ENCODE results near the gene B3GALT6. TPM values are rescaled to one million over a fixed set of nuclear protein-coding genes. Genes with fewer than 3 reads are reported as not detected.

B3GALT6 gene
- polyA plus RNA-seq, 3 donors: 1.9 to 8.8 (median 7.2) TPM

DNA sequence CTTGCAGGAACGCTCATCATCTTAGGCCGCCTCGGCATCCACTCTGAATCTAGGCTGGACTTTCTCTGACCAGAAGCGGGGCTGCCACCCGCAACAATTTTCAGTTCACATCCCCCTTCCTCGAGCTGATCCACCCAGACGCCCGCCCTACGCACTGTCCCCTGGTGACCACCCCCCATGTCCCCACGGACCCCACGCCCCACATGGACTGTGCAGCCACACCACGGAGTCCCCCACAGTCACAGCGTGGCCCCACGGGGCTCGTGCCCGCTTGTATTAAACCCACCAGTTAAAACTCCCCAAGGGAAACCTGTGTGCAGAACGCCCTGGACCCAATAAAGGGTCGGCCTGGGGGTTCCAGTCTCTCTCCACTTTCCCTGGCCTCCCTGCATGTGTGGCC, 27.5 kb downstream of the B3GALT6 start:
- H3K4me1 ChIP-seq (ENCODE audit: control insufficient read depth in 1 of 2, insufficient read depth in 2 of 2, low read length in 2 of 2): peaks cover 15 to 18% of the 10 kb centered on the region in 2 donors
- no peak overlapping the region for H3K9ac ChIP-seq (ENCODE audit: insufficient read depth, low read length, poor library complexity, severe bottlenecking)
- intact Hi-C loops (cut with micrococcal nuclease): no loop called here
- no peaks in the 10 kb centered on the region for H3K27me3 ChIP-seq (ENCODE audit: control insufficient read depth in 2 of 2, insufficient read depth in 2 of 2, low read length in 2 of 2)
- peaks cover 14% of the 10 kb centered on the region for H3K79me2 ChIP-seq (ENCODE audit: insufficient read depth, low read length)
- H3K4me1 Mint-ChIP-seq: peaks cover 22% of the 10 kb centered on the region
- 81% methylated on average over 4 of the region's 18 CpGs for WGBS (ENCODE audit: insufficient coverage)
- peaks cover 64 to 91% of the 10 kb centered on the region in 2 donors for H3K36me3 ChIP-seq (replicated peaks in 1 of 2; ENCODE audit: control insufficient read depth in 1 of 2, insufficient read depth in 2 of 2, low read length in 2 of 2)
- H3K27me3 Mint-ChIP-seq (ENCODE audit: low read depth in 3 of 3): peaks cover 0 to 2% (median 0%) of the 10 kb centered on the region in 3 donors
- H3K9me3 ChIP-seq (replicated peaks in 1 of 2; ENCODE audit: control insufficient read depth in 1 of 2, insufficient read depth in 1 of 2, low read length in 2 of 2): no peaks in the 10 kb centered on the region
- H3K27ac Mint-ChIP-seq: peak overlapping the region in 5 of 7 donors; percentile 31 to 85 (median 83)
- peak overlapping the region; percentile 42 to 66 for H3K27ac ChIP-seq (ENCODE audit: low read depth in 1 of 2, low read length in 2 of 2)
- TF ChIP-seq, protein P1, sequence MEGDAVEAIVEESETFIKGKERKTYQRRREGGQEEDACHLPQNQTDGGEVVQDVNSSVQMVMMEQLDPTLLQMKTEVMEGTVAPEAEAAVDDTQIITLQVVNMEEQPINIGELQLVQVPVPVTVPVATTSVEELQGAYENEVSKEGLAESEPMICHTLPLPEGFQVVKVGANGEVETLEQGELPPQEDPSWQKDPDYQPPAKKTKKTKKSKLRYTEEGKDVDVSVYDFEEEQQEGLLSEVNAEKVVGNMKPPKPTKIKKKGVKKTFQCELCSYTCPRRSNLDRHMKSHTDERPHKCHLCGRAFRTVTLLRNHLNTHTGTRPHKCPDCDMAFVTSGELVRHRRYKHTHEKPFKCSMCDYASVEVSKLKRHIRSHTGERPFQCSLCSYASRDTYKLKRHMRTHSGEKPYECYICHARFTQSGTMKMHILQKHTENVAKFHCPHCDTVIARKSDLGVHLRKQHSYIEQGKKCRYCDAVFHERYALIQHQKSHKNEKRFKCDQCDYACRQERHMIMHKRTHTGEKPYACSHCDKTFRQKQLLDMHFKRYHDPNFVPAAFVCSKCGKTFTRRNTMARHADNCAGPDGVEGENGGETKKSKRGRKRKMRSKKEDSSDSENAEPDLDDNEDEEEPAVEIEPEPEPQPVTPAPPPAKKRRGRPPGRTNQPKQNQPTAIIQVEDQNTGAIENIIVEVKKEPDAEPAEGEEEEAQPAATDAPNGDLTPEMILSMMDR (IDR thresholded peaks at IDR 0.05): no peak
- peaks cover 0 to 2% (median 0%) of the 10 kb centered on the region in 7 donors for H3K9me3 Mint-ChIP-seq
- H3K4me3 ChIP-seq (replicated peaks in 1 of 3; ENCODE audit: low read depth in 2 of 3, low read length in 3 of 3): no peak overlapping the region
- H3K36me3 Mint-ChIP-seq: peaks cover 65 to 87% of the 10 kb centered on the region in 2 donors
- DNase-seq: no peak
- no peak overlapping the region for H3K4me3 Mint-ChIP-seq
- peaks cover 92% of the 10 kb centered on the region for H4K20me1 ChIP-seq (ENCODE audit: insufficient read depth, low read length)
- no peak overlapping the region for H2AFZ ChIP-seq (ENCODE audit: insufficient read depth, low read depth, low read length, poor library complexity, severe bottlenecking)
- no peak overlapping the region for H3K4me2 ChIP-seq (replicated peaks; ENCODE audit: extremely low read depth, low read length, poor library complexity, severe bottlenecking)

GRCh38 chr1:1259951-1260600, 28.0 kb downstream of the B3GALT6 start:
- Histone ChIP-seq H3K36me3 (replicated peaks in 1 of 2; ENCODE audit: control insufficient read depth in 1 of 2, insufficient read depth in 2 of 2, low read length in 2 of 2) (peaks cover 63 to 91% of the 10 kb centered on the region in 2 donors), H3K4me3 (replicated peaks in 1 of 3; ENCODE audit: low read depth in 2 of 3, low read length in 3 of 3) (no peak overlapping the region), H4K20me1 (ENCODE audit: insufficient read depth, low read length) (peaks cover 94% of the 10 kb centered on the region), H3K9me3 (replicated peaks in 1 of 2; ENCODE audit: control insufficient read depth in 1 of 2, insufficient read depth in 1 of 2, low read length in 2 of 2) (no peaks in the 10 kb centered on the region), H3K4me1 (ENCODE audit: control insufficient read depth in 1 of 2, insufficient read depth in 2 of 2, low read length in 2 of 2) (peaks cover 15 to 18% of the 10 kb centered on the region in 2 donors), H3K4me2 (replicated peaks; ENCODE audit: extremely low read depth, low read length, poor library complexity, severe bottlenecking) (no peak overlapping the region), H3K9ac (ENCODE audit: insufficient read depth, low read length, poor library complexity, severe bottlenecking) (no peak overlapping the region), H3K27ac (ENCODE audit: low read depth in 1 of 2, low read length in 2 of 2) (peak overlapping the region; percentile 42 to 66), H3K79me2 (ENCODE audit: insufficient read depth, low read length) (peaks cover 19% of the 10 kb centered on the region), H2AFZ (ENCODE audit: insufficient read depth, low read depth, low read length, poor library complexity, severe bottlenecking) (no peak overlapping the region), H3K27me3 (ENCODE audit: control insufficient read depth in 2 of 2, insufficient read depth in 2 of 2, low read length in 2 of 2) (no peaks in the 10 kb centered on the region)
- Mint-ChIP-seq H3K4me3 (peak overlapping the region; percentile 42 to 55), H3K4me1 (peaks cover 22% of the 10 kb centered on the region), H3K27me3 (ENCODE audit: low read depth in 3 of 3) (peaks cover 0 to 2% (median 0%) of the 10 kb centered on the region in 3 donors), H3K9me3 (peaks cover 0 to 2% (median 0%) of the 10 kb centered on the region in 7 donors), H3K36me3 (peaks cover 64 to 86% of the 10 kb centered on the region in 2 donors), H3K27ac (peak overlapping the region; percentile 63 to 88 (median 83))
- TF ChIP-seq, protein P1 (IDR thresholded peaks at IDR 0.05): no peak
- intact Hi-C loops (cut with micrococcal nuclease): no loop called here
- 40% methylated on average over 25 of the region's 26 CpGs for WGBS (ENCODE audit: insufficient coverage)
- DNase-seq: peak; percentile 9 to 37 (median 31)

Measured in CD14-positive monocyte (primary cell).